MM.1S (cell line): ENCODE measurements around the gene NTRK3.

Experiments used
- CTCF ChIP-seq: fragments of 300-600 bp; sonication (generic); IDR thresholded peaks from 2 replicates; pipeline ENCODE4 v1.5.1; 2016; ENCODE audit warnings: antibody characterized with exemption, low read length, mixed read lengths
- EZH2 ChIP-seq: fragments of 300-600 bp; sonication (generic); optimal IDR thresholded peaks from 2 replicates; pipeline ENCODE3; 2017; ENCODE audit warnings: low read depth, mild to moderate bottlenecking, antibody characterized with exemption, low read length, mixed read lengths
- EZH2phosphoT487 ChIP-seq: fragments of 300-600 bp; sonication (generic); IDR thresholded peaks from 2 replicates; pipeline ENCODE4 v1.6.1; 2018; ENCODE audit warnings: antibody characterized with exemption, low read length

GRCh38 chr15:87906444-87906843 lies 350.1 kb downstream of the NTRK3 start:
- TF ChIP-seq CTCF = no peak
- no peak for TF ChIP-seq EZH2phosphoT487
- no peak for TF ChIP-seq EZH2
